LNCAP (cell line): ENCODE measurements around the gene DOCK1.

Experiments
- CTCF ChIP-seq: fragments of 450-650 bp; IDR thresholded peaks from 2 replicates; pipeline ENCODE4 v1.5.1; 2017; ENCODE audit warnings: mild to moderate bottlenecking

The DOCK1 gene

GRCh38 chr10:127308031-127308430 is 402.8 kb downstream of the DOCK1 start:
- TF ChIP-seq CTCF, result no peak

- no peak for TF ChIP-seq CTCF
These were observed 405.2 kb downstream of the DOCK1 start for GRCh38 chr10:127310430-127310829.

DNA sequence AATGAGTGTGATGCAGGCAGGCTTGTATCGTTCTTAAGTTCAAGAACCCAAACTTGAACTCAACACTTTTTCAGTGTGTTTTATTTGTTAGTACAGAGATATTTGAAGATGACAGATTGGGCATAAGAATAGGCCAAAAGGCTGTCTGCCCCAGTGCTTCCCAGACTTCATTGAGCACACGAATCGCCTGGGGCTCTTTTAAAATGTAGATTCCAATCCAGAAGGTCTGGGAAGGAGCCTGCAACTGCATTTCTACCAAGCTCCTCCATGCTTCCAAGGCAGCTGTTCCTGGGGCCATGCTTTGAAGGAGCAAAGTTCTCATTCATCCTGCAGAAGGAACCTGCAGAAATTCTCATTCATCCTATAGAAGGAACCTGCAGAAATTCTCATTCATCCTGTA is 405.7 kb downstream of the DOCK1 start:
- TF ChIP-seq CTCF, result no peak

DNA sequence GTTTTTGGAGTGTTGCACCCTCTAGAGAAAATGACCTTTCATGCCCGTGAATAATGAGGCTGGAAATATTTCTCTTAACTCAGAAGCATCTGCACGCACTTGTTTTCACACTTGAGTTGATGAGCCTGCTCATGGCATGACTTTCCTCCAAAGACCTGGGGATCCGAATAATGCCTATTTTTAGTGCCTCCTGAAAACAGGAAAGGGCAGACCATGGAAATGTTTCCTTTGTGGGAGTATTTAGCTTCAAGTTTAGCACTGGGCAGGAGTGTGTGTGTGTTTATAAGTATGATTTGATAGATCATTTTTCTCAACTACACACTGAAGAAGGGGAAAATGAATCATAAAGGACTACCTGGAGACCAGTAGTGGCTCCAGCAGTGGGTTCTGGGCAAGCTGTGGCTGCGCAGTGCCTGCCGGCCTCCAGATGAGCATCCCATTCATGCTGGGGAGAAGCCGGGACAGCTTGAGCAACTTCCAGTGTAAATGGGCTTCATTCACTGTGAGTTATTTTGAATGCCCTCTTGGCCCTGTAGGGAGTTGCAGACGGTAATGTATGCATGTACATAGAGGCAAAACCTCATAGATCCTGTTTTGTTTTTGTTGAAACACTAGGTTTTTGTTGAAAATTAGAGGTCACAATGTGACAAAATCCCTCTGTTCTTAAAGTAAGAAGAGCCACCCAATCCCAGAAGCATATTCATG is 408.9 kb downstream of the DOCK1 start:
- TF ChIP-seq CTCF, result no peak

DNA sequence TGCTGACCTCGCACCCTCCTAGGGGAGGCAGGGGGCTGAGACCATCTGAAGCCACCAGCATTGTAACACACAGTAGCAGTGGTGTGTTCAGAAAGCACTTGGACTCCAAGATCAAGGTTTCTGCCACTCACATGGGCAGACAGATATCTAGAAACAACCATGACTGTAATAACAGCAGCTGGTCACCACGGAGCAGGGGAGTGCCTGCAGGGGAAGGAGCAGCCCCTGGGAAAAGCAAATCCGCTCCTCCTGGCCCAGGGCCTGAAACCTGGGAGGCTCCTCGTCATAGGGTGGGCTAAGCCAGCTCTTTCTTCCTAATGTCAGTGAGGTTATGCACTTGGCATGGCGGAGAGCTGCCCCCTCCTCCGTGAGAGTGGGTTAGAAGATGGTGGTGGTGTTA is 409.6 kb downstream of the DOCK1 start:
- no peak for TF ChIP-seq CTCF

DNA sequence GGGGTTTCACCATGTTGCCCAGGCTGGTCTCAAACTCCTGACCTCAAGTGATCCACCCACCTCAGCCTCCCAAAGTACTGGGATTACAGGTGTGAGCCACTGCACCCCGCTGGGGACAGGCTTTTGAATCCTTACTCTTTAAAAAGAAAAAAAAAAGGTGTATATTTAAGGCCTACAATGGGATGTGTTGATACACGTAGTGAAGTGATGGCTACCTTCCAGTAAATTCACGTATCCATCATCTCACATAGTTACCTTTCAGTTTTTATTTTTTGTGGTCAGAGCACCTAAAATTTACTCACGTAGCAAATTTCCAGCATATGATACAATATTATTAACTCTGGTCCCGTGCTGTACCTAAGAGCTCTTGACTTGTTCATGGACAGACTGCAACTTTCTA is 410.7 kb downstream of the DOCK1 start:
- no peak for TF ChIP-seq CTCF

DNA sequence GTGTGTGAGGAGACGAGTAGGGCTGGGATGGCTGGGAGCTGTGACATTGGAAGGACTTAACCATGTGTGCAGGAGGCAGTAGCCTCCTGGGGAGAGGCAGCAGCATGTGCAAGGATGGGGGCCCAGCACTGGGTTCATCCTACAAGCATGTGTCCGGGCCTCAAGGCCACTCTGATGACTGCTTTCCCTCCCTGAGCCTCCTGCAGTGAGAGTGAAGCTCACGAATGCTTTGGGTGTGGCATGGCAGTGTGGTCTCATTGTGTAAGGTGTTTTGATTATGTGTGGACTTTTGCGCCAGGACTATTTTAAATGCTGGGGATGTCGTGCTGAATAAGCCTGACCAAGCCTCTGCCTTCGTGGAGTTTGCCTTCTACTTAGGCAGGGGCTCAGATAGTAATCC is 413.2 kb downstream of the DOCK1 start:
- TF ChIP-seq CTCF, result no peak

- TF ChIP-seq CTCF, result no peak
These were observed 414.0 kb downstream of the DOCK1 start for GRCh38 chr10:127319271-127319670.
